Right renal cortex interstitium (tissue), 3 donors: ENCODE measurements around the gene ZHX3. TPM values are rescaled to one million over a fixed set of nuclear protein-coding genes. Genes with fewer than 3 reads are reported as not detected.
"Not testable (repeated sequence)": the region's sequence is repeated elsewhere in the genome, so short reads cannot be mapped to it uniquely, and the experiment has no call there.

Experiments used
- DNase-seq, 3 donors: peaks; one replicate each; pipeline ENCODE4 v3.0.0-alpha.2; 2013; ENCODE audit warnings: low read depth in 3 of 3, low spot score in 2 of 3
- polyA plus RNA-seq, 3 donors: library from polyadenylated mRNA; unstranded; fragments of 120-200 nt; gene quantifications; one replicate each; pipeline ENCODE4 v1.2.1, GENCODE V29; 2013; ENCODE audit not compliant: insufficient read length in 3 of 3

ZHX3 gene
- polyA plus RNA-seq, 3 donors: 20.0 to 25.8 (median 24.3) TPM

DNA sequence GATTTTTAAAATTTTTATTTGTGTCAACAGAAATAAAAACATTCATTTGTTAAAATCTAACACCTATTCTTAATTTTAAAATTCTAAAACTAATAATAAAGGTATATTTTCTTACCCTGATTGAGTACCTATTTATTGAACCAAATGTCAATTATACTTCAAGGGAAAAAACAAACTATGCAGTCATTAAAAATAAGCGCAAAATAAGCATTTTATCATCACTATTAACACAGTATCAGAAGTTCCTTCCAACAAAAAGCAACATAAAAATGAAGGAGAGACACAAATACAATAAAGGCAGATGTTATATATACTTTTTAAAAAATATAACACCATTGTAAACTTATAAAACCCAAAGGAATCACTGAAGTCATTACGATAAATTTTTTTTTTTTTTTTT lies 52.7 kb downstream of the ZHX3 start:
- DNase-seq: no peak

DNA sequence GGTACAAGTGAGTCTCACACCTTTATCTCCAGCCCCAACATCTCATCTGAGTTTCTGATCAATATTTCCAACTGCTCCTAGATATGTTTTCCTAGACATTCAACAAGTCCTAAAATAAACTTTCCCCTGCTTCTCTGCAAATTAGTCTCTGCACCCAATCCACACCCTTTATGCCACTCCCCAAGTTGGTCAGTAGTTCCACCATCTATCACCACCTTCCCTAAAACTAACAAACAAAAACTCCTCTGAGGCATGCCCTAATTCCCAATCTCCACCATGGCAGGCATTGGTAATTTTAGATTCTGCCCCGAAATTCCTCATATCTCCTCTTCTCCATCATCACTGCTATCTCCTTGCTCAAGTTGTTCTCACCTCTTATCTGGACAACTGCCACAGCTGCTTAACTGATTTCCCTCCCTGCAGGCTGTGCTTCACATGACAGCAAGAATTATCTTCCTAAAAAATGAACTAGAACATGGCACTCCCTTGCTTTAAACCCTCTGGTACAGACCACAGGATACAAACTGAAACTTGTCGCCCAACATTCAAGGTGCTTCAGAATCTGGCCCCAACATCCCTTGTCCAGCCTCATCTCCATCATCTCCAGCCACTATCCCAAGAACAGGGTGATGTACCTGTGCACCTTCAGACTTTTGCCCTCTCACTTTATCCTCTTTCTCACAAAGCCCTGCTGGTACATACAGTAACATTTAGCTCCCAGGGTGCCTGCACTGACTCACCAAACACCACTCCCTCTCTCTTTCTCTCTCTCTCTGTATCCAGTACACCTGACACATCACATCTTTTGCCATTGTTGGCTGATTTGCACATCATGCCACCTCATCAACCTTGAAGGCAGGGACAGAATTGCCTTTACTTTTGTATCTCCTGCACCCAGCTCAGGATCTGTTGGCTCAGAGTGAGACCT lies 55.5 kb downstream of the ZHX3 start:
- no peak for DNase-seq

DNA sequence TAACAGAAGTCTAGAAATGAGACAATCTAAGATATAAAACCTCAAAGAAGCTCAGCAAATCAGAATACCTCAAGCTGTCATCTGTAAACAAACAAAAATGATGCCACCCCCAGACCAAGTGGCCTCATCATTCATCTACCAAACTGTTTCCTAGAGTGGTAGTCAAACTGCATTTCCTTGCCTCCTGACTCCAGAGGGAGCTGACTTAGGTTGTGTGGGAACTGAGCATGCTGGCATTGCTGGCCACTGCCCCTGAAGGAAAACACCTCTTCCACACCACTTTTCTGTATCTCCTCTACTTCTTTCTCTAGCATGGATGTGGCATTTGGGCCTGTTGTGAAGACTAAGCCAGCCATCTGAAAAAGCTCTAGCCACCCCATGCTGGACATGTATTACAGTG lies 56.3 kb downstream of the ZHX3 start:
- DNase-seq: no peak

DNA sequence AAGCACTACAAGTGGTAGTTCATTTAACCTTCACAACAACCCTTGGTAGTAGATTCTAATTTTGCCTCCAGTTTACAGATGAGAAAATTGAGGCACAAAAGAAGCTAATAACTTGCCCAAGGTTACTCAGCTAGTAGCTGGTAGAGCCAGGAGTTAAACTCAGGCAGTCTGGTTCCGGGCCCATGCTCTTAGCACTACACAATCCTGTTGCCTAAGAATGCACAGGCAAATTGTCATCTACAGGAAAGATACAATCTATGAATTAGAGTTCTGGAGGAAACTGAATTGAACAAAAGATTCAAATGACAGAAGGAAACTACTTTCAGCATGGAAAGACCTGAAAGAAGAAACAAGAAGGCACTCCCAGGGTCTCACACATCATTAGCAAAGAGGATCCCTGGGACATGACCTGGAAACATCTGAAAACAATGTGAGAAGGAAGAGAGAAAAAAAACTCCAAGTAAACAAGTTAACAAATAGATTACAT lies 56.8 kb downstream of the ZHX3 start:
- no peak for DNase-seq

DNA sequence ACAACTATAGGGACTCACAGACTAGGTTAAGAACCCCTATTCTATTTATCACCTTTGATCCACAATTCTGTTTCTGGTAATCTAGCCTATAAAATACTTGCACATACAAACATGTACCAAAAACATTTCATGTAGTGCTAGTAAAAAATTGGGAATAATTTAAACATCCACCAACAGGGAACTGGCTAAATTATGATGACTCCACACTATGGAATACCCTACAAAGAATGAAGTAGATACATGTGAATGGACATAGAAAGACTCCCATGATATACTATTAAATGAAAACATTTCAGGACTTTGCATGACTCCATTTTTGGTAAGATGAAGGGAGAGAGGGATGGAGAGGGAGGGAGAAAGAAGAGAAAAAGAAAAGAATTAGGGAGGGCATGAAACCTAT lies 58.2 kb downstream of the ZHX3 start:
- no peak for DNase-seq

DNA sequence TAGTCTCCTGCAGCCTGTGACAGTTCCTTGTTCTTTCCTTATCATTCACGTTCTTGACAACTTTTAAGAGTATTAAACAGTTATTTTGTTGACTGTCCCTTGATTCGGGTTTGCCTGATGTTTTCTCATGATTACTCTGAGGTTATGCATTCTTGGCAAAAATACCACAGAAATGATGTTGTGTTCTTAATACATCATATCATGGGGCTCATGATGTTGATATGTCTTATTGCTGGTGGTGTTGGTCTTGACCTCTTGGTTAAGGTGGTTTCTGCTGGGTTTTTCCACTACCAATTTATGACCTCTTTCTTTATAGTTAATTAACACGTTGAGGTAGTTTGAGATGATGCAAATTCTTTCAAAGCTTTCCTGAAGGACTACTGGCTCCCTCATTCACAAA lies 59.1 kb downstream of the ZHX3 start:
- no peak for DNase-seq

DNA sequence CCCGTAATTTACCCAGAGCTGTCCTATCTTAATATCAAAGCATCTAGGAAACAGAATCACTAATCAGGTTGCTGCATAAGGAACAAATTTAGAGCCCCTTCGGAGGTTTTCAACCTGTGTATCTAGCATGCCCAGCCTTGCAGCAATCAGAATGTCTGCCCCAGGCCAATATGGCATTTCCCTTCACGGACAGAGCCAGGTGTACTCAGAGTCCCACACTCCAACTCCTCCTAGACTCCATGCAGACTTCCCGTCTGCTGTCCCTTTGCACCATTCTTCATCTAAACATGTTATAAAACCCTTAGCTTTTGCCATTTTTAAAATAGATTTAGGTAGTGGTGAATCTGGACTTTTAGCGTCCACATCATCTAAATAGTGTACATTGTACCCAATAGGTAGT lies 61.0 kb downstream of the ZHX3 start:
- no peak for DNase-seq

DNA sequence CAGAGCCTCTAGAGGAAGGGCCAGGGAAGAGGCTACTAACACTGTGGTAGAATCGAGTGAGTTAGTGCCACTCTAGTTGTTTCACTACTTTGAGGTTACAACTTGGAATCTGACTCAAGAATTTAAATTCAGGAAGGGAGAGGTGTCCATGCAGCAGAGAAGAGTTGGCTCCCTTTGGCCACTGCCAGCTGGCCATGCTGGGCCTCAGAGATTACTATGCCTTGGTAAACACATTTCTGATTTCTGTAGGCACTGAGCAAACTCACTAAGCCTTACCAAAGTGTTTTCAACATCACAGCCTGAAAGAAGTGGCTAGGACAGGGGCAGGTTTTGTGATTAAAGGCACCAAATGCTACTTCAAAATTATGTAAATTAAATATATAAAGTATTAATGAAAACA lies 61.9 kb downstream of the ZHX3 start:
- DNase-seq: no peak

DNA sequence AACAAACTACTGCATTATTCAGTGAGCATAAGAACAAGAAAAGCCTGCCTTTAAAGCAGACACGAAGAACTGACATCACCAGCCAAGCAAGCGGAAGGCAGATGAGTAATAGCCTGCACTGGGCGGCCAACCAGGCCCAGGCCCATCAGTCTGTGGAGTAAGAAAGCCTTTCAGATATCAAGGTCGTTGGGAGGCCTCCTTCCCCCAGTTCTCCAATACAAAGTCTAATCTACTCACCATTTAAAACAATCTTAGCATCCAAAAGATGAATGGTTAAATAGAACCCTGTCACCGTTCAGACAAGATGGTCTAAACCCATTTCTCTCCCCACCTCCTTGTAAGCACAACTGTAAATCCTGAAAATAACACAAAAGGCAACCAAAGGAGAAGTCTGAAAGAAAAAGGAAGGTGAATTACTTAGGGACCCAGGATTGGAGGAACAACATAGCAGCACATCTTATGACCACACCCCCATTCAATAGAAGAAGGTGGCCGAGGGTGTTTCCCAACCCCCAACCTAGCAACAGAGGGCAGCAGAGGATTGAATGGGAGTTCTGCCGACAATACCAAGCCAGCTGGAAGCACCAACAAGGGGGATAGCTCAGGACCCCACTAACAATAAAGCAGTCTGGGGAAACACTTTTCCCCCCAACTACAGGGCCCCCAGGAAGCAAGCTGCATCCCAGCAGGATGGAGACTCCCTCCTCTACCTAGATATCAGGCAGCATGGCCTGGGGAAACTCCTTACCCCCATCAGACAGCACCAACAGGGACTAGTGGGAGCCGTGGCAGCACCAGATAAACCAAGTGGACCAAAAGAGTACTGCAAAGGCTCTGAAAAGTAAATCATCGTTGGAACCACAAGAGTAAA lies 67.9 kb downstream of the ZHX3 start:
- no peak for DNase-seq

DNA sequence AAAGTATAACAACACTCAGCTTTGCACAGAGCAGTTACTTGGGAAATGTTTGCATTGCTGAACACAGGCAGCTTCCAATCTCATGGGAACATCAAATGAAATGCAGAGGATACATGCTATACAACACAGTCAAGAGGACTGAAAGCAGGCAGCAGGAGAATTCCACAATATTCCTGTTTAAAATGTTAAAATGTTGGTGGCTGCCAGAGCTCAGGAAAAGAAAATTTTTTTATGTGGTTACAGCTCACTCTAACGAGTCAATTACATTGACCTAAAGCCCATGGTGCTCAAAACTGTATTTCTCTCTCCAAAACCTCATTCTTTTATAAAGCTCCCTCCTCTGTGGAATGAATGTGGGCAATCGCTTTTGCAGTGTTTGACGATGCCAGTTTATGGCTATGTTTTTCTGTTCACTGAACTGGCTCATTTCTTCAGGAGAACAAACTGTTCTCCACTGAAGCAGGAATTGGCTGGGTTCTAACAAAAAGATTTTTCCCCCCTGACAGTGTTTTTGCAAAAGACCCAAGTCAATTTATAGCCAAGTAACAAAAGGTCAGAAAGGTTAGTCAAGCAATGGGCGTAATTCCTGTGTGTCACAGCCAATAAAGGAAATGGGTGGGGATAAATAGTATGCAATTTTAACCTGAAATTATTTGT lies 69.0 kb downstream of the ZHX3 start:
- DNase-seq: no peak

DNA sequence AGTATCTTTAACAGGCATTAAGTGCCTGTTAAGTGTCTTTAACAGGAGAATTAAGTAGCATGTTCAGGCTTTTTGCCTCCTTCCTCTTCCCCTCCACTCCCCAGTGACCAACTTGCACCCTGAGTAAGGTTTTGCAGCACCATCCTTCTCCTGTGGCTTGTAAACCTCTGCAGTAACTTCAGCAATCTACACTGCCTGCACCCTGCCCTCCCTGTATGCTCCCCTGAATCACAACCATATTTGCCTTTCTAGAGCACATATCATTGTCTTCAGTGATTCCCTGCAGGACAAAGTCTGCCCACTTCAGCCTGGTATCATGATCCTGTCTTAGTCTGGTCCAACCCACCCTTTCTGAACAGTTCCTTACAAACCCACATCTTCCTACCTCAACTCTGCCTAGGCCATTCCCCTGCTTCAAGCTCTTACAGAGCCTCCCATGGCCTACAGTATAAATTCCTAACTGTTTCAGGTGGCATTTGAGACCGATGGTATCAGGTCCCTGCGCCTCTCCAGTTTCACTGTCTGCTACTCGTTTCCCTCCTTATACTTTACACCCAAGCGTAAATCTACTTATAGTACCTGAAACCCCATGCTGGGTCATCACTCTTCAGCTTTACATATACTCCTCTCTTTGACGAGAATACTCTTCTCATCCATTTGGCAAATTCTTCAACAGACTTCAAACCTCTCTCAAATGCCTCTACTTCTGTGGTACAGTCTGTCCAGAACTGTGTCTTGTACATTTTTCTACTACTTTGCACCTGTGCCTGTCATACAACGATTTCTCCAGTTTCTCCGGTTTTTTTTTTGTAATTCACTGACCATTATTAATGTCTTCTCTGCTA lies 69.8 kb downstream of the ZHX3 start:
- DNase-seq: no peak

DNA sequence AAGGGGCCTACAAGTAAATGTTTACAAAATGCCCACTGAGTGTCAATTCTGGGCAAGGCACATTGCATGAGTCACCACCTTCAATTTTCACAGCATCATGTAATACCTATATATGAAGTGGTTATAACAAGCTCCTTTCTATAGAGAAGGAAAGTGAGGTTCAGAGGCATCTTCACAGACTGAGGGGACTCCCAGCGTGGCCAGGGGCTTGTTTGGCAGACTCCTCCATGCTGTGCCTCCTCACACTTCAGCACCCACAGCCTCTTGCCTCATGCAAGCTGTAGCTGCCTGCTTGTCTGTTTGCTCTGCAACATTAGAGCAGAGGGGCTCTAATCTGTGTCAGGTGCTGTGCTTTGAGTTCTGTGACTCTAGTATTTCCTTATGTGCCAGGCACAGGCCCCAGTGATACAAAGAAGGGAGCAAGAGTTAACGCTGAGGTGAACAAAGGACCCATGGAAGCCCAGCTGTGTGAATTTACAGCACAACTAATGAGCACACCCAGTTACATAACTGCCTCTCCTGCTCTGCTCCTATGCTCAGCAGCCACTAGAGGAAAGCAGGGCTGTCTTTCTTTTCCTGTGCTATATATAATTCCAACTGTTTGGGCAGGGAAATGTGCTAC lies 72.3 kb downstream of the ZHX3 start:
- DNase-seq: no peak

DNA sequence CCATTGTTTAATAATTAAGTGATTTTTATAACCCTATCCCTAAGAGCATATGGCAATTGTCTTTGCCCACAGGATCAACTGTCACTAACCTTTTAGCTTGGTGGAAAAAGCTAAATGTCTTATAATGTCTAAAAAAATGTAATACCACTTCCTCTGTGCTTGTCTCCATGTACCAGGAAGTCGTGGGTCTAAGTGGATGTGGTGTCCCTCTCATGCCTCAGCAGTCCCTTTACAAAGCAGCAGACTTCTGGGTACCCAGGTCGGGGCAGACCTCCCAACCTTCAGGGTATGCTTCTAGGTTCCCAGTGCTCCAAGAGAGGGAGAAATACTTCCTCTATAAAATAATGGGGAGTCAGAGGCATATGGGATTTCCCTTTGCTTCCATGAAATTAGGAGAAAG lies 74.7 kb downstream of the ZHX3 start:
- no peak for DNase-seq

DNA sequence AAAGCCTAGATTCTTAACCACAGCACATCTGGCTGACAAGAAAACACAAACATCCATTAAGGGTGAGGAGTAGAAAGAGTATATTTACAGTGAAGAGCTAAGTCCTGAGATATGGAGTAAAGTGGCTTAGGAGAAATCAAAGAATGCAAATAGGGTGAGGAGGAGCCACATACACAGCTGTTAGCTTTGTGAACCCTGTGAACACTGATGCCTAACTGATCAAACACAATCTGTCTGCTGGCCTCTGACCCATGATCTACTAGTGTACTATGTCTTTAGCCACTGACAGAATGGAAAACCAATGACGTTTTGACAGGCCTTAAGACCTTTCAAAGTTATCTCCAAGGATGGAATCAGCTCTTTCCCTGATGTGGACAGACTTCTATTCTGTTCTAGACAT lies 75.2 kb downstream of the ZHX3 start:
- no peak for DNase-seq

DNA sequence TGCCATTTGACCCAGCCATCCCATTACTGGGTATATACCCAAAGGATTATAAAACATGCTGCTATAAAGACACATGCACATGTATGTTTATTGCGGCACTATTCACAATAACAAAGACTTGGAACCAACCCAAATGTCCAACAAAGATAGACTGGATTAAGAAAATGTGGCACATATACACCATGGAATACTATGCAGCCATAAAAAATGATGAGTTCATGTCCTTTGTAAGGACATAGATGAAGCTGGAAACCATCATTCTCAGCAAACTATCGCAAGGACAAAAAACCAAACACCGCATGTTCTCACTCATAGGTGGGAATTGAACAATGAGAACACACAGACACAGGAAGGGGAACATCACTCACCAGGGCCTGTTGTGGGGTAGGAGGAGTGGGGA lies 80.3 kb downstream of the ZHX3 start:
- not testable (repeated sequence) for DNase-seq

DNA sequence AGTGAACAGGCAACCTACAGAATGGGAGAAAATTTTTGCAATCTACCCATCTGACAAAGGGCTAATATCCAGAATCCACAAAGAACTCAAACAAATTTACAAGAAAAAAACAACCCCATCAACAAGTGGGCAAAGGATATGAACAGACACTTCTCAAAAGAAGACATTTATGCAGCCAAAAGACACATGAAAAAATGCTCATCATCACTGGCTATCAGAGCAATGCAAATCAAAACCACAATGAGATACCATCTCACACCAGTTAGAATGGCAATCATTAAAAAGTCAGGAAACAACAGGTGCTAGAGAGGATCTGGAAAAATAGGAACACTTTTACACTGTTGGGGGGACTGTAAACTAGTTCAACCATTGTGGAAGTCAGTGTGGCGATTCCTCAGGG lies 80.7 kb downstream of the ZHX3 start:
- DNase-seq: not testable (repeated sequence)

DNA sequence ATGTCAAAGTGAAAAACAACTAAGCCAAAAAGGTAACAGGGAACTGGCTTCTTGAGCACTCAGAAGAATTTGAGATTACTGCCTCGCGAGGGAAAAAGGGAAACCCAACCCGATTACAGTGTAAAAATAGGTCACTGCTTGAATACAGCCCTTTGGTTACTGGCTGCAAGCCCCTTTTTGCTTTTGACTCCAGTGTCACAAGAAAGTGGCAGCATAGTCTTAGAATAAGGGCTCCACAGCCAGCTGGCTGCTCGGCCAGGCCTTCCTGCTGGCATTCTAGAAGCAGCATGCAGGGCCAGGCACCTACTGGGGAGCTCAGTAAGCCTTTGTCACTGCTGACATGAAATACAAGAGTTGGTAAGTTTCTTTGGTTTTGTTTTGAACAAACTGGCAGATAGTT lies 83.0 kb downstream of the ZHX3 start:
- DNase-seq: no peak

DNA sequence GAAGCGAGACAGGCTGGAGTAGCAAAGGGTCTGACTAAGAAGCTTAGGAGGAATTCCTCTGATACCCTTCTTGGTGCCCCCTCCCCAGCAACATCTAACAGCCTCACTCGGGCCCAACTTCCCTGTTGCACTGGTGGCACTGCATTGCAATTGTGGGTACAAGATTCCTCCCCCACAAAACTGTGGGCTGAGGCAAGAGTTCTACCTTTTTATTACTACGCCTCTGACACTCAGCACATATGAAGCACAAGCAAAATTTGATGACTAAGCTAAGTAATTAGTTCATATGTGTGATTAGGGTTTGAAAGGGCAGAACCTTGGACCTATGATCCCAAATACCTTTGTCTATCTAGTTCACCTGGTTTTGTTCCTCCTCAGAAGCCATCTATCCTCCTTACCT lies 83.5 kb downstream of the ZHX3 start:
- no peak for DNase-seq

DNA sequence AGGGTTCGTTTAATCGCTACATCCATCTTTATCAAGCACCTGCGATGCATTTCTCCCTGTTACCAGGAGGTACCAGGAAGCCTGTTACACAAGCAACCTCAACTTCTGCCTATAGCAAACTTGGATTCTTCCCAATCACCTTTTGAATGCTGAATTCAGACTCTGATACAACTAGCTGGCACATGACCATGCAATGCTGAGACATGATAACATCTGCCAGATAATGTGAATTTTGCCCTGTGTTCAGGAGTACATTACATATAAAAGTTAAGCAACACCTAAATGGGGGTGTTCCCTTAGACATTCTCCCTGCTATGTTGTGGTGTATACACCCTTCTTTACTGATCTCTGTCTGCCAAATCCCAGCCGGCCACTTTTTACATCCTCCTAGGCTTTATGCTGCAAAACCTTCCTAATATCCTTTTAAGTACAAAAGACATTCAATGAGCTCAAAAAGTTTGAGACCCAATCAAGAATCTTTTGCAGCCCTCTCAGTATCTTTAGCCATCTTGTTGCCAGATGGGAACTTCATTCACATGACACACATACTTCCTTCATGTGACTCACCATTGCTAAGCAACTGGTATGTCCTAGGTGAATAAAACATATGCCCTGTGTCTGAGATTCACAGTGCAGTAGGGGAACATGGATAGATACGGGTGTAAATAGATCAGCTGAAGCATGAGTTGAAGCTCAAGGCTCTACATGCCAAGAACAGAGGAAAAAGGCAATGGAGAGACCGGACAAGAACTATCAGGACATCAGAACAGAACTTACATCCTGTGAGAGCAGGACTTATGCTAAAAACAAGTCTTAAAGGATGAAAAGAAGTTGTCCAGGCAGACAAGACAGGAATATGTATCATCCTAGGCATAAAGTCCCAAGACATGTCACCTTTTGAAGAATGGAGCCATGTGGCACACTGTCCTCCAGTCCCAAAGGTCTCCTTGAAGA lies 84.3 kb downstream of the ZHX3 start:
- DNase-seq: no peak
